D721Med (cell line): ENCODE results near the gene PHF12.

ENCODE experiments used
- DNase-seq: peaks from one replicate; pipeline ENCODE4 v3.0.0; 2011; ENCODE audit warnings: low spot score; ENCODE audit not compliant: insufficient read length
- FAIRE-seq: peaks from 2 replicates; lab custom pipeline; 2011; peaks lifted over from hg19 to GRCh38; lab: Jason Lieb, UNC
- TF ChIP-seq, protein P1 (sequence below): IDR thresholded peaks from 2 replicates; pipeline ENCODE4 v1.5.1; 2012; ENCODE audit warnings: mild to moderate bottlenecking, control low read depth; ENCODE audit not compliant: insufficient read depth; ENCODE audit errors: missing control alignments

The PHF12 gene

DNA sequence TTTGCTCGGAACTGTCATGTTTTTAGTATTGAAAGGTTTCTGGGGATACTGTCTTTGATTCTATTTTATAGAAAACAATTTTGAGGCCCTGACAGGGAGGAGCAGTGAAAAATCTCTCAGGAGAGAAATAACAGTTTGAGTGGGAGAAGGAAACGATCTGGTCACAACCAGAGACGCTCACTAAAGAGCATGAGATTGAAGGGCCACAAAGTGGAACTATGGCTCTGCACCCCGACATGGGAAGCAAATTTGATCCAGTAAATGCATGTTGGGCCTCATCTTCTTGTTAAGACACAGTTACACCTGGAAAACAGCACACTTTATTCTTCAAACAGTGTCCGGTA, 96.0 kb downstream of the PHF12 start:
- FAIRE-seq (no peak), DNase-seq (no peak)
- TF ChIP-seq, protein P1, sequence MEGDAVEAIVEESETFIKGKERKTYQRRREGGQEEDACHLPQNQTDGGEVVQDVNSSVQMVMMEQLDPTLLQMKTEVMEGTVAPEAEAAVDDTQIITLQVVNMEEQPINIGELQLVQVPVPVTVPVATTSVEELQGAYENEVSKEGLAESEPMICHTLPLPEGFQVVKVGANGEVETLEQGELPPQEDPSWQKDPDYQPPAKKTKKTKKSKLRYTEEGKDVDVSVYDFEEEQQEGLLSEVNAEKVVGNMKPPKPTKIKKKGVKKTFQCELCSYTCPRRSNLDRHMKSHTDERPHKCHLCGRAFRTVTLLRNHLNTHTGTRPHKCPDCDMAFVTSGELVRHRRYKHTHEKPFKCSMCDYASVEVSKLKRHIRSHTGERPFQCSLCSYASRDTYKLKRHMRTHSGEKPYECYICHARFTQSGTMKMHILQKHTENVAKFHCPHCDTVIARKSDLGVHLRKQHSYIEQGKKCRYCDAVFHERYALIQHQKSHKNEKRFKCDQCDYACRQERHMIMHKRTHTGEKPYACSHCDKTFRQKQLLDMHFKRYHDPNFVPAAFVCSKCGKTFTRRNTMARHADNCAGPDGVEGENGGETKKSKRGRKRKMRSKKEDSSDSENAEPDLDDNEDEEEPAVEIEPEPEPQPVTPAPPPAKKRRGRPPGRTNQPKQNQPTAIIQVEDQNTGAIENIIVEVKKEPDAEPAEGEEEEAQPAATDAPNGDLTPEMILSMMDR = no peak
